ENCODE data around the gene JMJD6. TPM values are rescaled to one million over a fixed set of nuclear protein-coding genes. Genes with fewer than 3 reads are reported as not detected.

Gene JMJD6
- total RNA-seq, 1 experiment from 2014 or later: 28.9 TPM

DNA sequence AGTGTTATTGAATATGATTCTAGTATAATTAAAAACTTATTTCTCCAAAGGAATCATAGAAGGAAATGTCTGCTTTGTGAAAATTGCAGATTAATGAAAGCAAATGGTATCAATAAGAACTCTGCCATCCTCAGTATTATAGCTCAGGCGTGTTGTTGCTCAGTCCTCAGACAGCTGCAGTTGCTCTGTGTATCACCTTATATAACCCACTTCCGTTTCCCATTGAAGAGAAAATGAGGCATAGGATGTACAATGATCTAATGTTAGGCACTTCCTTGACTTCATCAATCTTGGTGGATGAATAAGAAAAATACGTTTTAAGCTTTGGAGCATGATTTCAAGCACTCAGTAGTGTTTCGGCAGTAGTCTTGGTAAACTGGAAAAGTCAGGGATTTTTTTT is 25.6 kb upstream of the JMJD6 start:
- no peak overlapping the region for H3T11ph ChIP-seq (ENCODE audit: low read length)
- Mint-ChIP-seq H3K27me3 (ENCODE audit: low read depth) (no peaks in the 10 kb centered on the region), H3K36me3 (ENCODE audit: insufficient read depth in 1 of 3, low read depth in 3 of 3) (peaks cover 6 to 33% (median 10%) of the 10 kb centered on the region in 3 experiments), H3K27ac (no peak overlapping the region), H3K4me1 (no peaks in the 10 kb centered on the region), H3K9me3 (no peaks in the 10 kb centered on the region; a peak in 1 of 5 replicates), H3K4me3 (no peak overlapping the region)
- H3K79me2 ChIP-seq (ENCODE audit: insufficient read depth, low read length): no peaks in the 10 kb centered on the region
- no peak overlapping the region for H3K18ac ChIP-seq (ENCODE audit: insufficient read length, low read depth, low read length)
- no peak overlapping the region for H3K27ac ChIP-seq (ENCODE audit: insufficient read length, low read depth, low read length)
- no peak overlapping the region for H3K56ac ChIP-seq (ENCODE audit: insufficient read length, low read depth, low read length)
- no peak overlapping the region for H3K4ac ChIP-seq (ENCODE audit: low read depth, low read length)
- no peak overlapping the region for H4K5ac ChIP-seq (ENCODE audit: insufficient read length, low read depth, low read length)
- no peak overlapping the region for H3K14ac ChIP-seq (ENCODE audit: insufficient read depth, low read length)
- DNase-seq: no peak
- no peak overlapping the region for H2BK15ac ChIP-seq (ENCODE audit: low read depth, low read length)
- H4K91ac ChIP-seq (ENCODE audit: insufficient read length, low read depth, low read length): no peak overlapping the region
- no peaks in the 10 kb centered on the region for H3K4me1 ChIP-seq (ENCODE audit: insufficient read depth, low read length)
- no peak overlapping the region for H2BK20ac ChIP-seq (ENCODE audit: low read depth, low read length, poor library complexity, severe bottlenecking)
- no peaks in the 10 kb centered on the region for H3K27me3 ChIP-seq (ENCODE audit: insufficient read depth, low read length)
- H3K9ac ChIP-seq (ENCODE audit: extremely low read depth, insufficient read length, low read length): no peak overlapping the region
- no peaks in the 10 kb centered on the region for H3K9me3 ChIP-seq (ENCODE audit: control insufficient read depth, low read depth, low read length)
- H2AFZ ChIP-seq (ENCODE audit: low read length): no peak overlapping the region
- H4K8ac ChIP-seq (replicated peaks; ENCODE audit: insufficient read length, low read depth, low read length): no peak overlapping the region
- no CpG with 5 or more reads among the region's 4 CpGs for WGBS (ENCODE audit: extremely low coverage, insufficient read length, low lambda C conversion rate)
- H3K79me1 ChIP-seq (ENCODE audit: insufficient read depth, low read depth, low read length, poor library complexity, severe bottlenecking): no peaks in the 10 kb centered on the region
- H3K23me2 ChIP-seq (ENCODE audit: insufficient read length, low read depth, low read length, poor library complexity, severe bottlenecking): no peaks in the 10 kb centered on the region
- TF ChIP-seq, protein P1, sequence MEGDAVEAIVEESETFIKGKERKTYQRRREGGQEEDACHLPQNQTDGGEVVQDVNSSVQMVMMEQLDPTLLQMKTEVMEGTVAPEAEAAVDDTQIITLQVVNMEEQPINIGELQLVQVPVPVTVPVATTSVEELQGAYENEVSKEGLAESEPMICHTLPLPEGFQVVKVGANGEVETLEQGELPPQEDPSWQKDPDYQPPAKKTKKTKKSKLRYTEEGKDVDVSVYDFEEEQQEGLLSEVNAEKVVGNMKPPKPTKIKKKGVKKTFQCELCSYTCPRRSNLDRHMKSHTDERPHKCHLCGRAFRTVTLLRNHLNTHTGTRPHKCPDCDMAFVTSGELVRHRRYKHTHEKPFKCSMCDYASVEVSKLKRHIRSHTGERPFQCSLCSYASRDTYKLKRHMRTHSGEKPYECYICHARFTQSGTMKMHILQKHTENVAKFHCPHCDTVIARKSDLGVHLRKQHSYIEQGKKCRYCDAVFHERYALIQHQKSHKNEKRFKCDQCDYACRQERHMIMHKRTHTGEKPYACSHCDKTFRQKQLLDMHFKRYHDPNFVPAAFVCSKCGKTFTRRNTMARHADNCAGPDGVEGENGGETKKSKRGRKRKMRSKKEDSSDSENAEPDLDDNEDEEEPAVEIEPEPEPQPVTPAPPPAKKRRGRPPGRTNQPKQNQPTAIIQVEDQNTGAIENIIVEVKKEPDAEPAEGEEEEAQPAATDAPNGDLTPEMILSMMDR (conservative IDR thresholded peaks at IDR 0.05): no peak
- H2BK5ac ChIP-seq (ENCODE audit: insufficient read length, low read length): no peak overlapping the region
- no peak overlapping the region for H3K4me2 ChIP-seq (ENCODE audit: insufficient read depth, insufficient read length, low read length)
- no peak overlapping the region for H2BK12ac ChIP-seq (ENCODE audit: insufficient read length, low read depth, low read length)
- H2AK5ac ChIP-seq (ENCODE audit: insufficient read length, low read length): no peak overlapping the region
- H2BK120ac ChIP-seq (ENCODE audit: low read depth, low read length, poor library complexity, severe bottlenecking): no peak overlapping the region
- no peak overlapping the region for H3K23ac ChIP-seq (ENCODE audit: insufficient read length, low read depth, low read length)
- no peaks in the 10 kb centered on the region for H4K20me1 ChIP-seq (ENCODE audit: control insufficient read depth, insufficient read depth, insufficient read length)

Data from H9 (cell line).